T-helper 22 cell (primary cell): ENCODE results near the gene TMEM80.
A peak's percentile ranks its signal among the peaks of the same experiment; 100 is the strongest.

Experiments
- DNase-seq: peaks from one replicate; pipeline ENCODE4 v3.0.0-alpha.2; 2020; ENCODE audit warnings: low read depth

The TMEM80 gene

DNA sequence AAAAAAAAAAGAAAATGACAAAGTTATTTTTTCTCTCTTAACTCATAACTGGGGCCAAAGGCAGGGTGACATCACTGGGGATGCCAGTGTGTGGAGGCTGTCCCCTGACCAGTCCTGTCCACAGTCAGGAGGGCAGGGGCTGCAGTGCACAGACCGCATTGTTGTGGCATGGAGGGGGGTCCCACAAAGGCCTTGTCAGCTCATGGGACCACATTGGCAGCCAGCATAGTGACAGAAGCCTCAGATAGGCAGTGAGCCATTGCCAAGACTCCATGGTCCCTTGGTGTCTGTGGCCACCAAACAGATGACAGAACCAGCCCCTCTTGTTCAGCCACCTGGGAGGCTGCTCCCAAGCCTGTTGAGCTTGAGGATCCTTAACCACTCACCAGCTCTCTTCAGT, 4.1 kb downstream of the TMEM80 start:
- no peak for DNase-seq

DNA sequence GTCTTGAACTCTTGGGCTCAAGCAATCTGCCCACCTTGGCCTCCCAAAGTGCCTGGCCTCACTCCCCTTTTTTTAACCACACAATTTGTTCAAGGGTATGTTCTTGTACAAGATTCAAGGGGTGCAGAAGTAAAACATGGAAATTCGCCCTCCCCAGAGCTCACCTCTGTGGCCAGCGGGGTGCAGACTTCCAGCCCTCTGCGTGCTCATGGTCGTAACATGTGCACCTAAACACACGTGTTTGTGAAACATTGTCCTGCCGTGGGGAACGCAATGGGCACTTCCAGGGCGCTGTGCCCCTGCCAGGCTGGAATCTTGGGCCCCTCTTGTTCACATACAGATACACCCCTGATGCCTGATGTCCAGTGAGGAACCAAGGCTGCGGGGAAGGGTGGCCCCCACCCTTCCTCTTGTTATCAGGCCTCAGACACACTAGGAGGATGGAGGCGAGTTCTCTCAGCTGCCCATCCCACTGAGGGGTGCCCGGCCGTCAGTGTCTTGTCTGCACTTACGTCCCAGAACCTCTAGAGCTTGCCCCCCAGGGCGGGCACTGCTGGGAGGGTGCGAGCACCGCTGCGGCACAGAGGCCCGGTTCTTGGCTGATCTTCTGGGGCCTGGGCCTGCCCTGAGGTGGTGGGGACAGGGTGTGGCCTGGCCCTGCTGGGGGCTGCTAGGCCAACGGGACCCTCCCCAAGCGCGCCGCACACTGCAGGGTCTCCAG, 6.3 kb downstream of the TMEM80 start:
- no peak for DNase-seq

DNA sequence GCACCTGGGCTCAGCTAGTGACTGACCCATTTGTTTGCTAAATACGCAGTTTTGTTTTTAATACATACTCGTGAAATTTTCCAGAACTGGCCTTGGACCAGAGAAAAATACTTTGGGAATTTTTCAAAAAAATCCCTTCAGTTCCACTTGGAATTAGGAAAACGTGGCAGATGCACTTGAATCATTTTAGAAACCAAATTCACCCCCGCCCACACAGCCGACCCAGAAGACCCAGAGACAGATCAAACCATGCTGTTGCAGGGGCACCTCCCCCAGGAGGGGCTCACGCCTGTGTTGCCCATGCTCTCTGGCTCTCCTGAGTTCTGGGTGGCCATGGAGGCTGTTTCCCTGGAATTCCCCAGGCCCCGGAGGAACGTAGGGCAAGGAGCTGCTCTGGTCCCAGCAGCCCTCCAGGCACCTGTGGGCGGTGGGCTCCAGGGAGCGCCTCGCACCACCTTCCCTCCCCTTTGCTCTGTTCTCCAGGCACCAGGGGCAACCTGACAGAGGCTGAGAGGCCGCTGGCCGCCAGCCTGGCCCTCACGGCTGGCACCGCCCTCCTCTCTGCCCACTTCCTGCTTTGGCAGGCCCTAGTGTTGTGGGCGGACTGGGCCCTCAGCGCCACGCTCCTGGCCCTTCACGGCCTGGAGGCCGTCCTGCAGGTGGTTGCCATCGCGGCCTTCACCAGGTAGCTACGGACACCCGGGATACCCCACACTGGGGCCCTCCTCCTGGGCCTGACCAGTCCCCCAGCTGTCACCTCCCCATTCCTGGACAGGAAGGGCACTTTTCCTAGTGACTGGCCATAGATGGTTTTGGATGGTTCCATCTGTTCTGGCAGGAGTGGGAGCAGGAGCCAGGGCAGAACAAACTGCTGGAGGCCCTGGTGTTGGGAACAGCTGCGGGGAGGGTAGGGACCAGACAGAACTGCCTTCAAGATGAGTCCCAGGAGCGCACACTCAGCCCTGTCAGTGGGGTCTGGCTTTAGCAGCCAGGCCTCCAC, 7.1 kb downstream of the TMEM80 start:
- no peak for DNase-seq

DNA sequence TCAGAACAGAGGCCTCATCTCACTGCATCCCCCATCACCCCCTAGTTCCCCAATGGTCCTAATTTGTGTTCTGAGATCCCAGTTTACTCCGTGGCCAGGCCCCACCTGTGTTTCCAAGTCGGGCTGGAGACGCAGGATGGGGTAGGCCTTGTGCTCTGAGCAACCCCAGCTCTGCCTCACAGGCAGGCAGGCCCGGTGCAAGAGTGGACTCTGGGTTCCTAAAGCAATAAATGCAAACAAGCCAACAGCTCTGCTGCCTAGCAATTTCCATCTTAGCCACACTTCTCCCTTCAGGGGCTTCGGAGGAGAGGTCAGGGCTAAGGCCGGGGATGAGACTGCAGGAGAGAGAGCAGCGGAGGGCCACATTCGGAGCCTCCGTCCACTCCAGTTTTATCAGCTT, 7.9 kb downstream of the TMEM80 start:
- no peak for DNase-seq

DNA sequence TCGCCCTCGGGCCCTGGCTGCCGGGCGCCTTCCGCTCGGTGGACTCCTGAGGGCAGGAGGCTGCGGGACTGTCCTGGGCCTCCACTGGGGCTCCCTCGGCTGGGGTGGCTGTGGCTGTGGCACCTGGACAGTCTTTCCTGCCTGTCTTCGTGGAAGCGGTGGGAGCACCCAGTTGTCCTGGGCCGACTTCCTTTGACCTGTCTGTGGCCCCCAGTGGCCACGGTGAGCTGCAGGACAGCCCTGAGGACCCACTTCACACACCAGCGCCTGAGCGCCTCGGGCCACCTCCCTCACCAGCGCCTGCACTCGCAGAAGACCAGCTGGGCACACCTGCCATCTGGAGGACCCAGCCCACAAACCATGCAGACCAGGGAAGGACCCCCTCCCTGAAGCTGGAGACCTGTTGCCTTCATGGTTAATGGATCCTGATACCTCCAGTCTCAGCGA, 8.6 kb downstream of the TMEM80 start:
- DNase-seq: no peak

DNA sequence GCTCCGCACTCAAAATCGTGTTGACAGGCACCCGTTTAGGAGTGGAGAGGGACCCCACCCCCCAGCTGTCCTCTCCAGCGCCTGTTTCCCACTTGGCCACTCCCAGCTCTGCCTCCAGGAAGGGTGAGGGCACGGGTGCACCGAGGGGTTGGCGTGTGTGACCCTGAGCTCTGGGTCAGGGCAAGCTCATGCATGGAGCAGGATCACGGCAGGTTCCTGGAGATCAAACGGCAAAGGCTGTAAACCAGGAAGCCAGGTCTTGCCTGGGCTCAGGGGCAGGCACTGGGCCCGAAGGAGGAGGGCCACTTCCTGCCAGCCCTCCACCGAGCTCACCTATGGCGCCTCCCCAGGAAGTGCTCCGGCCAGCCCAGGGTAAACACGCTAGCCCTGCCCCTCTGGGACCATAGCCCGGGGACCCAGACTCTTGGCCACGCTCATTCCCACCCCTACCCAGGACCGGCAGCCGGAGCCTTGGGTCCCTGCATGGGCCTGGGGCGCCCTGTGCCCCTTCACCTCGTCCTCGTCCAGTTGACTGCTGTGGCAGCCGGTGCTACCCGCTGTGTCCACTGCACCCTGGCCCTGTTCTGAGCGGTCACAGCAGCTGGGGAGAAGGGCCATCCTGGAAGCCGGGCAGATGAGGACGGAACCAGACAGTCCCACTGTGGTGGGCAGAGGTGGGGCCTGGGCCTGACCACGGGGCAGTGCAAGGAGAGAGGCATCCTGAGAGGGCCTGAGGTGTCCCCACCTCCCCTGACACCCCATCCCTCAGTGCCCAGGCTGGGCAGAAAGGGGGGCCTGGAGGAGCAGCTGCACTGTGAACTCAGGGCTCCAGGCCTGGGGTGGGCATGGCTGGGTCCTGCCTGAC, 9.4 kb downstream of the TMEM80 start:
- DNase-seq: no peak

DNA sequence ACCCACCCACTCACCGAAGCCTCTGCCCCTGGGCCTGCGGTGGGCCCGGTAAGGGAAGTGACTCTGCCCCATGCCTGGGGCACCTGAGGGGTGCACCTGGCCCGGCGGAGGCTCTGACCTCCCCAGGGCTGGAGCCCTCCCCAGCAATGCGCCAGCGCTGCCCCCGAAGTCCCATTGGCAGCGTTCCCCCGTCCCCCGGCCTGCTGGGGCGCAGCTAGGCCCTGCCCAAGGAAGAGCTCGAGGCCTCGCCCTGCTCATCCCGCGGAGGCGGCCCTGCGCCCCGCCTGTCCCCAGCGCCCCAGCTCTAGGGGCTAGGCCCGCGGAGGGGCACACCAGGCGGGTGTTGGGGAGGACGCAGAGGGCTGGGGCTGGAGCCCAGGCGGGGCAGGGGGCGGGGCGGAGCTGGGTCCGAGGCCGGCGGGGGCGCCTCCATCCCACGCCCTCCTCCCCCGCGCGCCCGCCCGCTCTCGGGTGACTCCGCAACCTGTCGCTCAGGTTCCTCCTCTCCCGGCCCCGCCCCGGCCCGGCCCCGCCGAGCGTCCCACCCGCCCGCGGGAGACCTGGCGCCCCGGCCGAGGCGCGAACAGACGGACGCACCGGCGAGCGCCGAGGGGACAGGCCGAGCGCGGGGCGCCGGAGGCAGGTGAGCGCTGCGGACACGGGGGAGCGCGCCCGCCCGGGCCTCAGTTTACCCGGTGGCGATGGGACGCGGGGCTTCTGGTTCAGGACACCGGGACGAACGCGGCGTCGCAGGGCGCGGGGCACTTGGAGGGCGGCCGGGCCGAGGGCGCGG, 10.2 kb downstream of the TMEM80 start, which contains the start of gene EPS8L2:
TSS of gene EPS8L2 (plus strand) at position 586 of the 793 bp plus-strand sequence. CDS start 3,177 bp downstream, outside the sequence.
- no peak for DNase-seq

DNA sequence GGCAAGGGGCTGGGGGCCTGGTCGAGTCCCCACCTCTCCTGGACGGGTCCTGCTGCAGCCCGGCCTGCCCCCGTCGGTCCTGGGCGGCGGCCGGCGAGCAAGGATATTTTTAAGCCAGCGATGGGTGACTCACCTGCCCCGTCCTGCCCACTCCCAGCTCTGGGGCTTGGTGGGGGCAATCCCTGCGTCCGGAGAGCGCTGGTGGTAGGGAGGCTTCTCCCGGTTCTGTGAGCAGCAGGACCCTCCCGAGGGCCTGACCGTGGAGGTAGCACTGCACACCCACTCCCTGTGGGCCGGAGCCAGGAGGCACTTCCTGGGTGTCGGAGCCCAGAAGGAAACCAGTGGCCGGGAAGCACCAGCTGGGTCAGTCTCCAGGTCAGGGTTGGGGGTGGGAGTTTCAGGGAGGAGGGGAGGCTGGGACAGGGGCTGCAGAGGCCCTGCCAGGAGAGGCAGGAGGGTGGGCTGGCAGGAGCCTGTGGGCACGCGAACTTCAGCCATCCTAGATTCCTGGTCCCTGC, 10.9 kb downstream of the TMEM80 start:
- no peak for DNase-seq

DNA sequence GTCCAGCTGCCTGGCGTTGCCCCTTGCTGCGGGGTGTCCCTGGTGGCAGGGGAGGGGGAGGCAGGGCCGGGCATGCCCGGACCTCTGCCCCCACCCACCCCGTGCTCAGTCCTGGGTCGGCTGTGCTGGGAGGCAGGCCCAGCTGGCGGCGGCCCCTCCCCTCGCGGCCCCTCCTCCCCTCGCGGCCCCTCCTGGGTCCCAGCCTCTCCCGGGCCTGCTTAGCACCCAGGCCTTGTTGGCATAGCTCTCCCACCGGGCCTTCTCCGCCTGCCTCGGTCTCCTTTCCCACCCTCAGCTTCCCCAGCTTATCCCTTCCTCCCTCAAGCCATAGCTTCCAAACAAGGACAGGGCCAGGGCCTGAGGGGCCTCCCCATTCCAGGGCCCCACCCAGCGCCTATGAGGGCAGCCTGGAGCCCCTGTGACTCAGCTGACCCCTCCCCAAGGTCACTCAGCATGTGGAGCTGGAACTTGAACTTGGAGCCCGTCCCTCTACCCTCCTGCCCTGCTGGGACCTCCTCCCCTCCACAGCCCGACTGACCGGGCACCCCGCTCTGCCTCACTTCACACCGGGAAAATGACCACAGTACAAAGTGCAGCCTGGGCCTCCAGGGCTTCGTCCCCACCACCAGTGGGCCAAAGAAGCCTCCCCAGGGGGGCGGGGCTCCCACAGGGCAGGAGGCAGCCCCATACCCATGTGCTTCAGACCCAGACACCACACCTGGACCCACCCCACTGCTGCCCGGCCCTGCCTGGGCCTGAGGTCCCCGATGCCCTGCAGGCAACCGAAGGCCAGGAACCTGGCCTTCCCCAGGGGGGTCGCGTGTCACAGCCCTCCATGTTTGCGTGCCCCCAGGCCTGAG, 11.6 kb downstream of the TMEM80 start:
- no peak for DNase-seq

DNA sequence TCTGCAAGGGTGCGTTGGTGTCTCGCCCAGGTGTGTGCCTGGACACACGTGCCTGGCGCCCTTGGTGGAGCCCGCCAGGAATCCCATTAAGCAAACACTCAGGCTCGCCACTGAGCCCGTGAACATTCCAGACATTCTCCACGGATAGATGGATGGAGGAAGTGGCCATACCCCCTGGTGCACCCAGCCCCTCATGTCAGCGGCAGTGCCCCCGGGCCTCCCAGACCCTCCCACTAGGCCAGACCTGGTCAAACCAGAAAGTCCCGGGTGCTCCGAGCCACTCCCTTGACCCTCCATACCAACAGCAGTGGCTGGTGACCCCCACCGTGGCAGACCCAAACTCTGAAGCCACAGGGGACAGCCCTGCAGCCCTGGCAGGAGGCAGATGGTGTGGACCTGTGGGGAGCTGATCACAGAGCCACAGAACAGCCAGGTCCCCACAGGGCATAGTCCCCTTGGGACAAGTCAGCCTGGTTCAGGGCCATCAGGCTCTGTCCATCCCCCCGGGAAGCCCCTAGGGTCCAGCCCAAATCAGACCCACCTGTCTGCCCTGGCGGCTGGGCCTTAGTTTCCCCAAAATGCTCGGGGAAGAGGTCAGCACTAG, 12.3 kb downstream of the TMEM80 start:
- DNase-seq: no peak

DNA sequence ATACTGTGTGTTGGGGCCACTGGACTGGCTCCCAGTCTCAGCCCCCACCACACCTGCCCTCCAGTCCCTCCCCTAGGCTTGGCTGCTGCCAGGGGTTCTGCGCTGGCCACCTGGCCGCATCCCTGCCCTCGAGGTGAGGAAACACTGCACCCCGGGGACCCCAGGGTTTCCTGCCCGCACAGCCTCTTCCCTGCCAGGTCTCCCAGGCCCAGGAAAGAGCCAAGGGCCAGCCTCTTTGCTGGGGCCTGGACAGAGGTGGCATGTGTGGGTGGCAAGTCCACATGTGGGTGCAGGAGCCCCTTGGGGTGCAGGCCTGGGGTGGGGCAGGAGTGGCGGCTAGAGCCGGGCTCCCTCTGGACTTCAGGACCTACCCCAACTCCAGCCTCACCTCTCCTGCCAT, 12.9 kb downstream of the TMEM80 start:
- DNase-seq: no peak

DNA sequence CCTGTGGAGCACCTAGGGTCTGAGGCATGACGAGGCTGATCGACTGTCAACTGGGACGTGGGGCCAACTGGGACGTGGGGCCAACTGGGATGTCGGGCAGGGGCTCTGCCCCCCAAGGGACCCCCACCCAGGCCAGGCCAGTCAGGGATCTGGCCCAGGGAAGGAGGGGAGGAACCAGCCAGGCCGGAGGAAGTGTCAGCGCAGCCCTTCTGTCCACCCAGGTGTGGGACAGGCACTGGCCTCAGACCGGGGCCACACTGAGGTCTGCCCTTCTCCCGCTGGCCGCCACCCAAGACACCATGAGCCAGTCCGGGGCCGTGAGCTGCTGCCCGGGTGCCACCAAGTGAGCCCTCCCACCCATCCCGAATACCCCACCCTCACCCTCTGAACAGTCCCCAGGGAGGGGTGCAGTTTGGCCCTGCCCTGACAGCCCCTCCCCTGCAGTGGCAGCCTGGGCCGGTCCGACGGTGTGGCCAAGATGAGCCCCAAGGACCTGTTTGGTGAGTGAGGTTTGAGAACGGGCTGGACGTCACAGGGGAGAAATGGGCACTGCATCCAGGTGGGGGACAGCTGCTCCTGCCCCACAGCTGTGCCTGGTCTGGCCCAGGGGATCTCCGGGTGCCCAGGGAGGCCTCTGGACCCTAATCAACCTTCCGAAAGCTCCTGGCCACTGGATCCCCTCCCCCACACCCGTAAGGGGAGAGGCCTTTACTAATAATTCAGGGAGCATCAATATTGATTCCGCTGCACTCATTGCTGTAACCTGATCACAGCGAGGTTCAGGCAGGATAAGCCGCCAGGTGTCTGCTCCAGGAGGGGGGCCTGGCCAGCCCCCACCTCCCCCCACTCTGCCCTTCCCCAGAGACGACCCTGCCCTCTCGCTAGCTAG, 13.7 kb downstream of the TMEM80 start:
- DNase-seq: no peak

DNA sequence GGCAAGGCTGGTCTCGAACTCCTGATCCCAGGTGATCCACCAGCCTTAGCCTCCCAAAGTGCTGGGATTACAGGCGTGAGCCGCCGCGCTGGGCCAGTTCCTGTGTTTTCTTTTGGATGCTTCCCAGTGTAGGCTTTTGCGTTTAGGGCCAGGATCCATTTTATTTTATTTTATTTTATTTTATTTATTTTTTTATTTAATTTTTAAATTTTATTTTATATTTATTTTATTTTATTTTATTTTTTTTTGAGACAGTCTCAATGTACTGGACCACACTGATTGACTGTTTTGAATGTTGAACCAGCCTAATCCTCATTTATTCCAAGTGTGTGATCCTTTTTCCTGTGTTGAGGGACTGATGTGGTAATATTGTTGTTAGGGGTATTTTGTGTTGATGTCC, 18.8 kb downstream of the TMEM80 start:
- DNase-seq: no peak

DNA sequence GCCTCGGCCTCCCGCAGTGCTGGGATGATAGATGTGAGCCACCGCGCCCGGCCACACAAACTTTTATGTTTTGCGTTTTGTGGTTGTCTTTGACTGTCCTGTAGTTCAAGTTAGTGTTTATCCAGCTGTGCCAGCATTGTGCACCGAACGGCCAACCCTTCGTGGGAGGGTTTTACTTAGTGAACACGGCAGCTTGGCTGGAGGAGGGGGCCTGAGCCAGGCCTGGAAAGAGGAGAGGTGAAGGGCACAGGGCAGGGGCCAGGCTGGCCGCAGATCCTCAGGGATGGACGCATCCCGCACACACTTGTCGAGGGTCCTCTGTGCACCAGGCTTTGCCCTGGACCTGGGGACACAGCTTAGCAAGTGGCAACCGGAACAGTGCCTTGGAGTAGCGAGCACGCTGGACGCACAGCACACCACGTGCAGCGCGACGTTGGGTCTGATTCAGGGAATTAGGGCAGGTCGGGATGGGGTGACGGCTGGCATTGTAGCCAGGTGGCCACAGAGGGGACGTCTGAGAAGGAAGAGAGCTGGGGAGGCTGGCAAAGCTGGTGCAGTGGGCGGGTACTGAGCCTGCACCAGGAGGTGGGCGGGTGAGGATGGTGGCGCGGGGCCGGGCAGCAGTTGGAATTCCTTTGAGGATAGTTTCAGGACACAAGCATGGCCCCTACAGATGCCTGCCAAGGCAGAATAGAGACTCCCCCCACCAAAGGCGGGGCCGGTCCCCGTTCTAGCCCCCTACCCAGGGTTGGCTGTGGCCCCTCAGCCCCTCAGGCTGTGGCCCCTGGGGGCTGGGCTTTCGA, 23.8 kb downstream of the TMEM80 start:
- no peak for DNase-seq

DNA sequence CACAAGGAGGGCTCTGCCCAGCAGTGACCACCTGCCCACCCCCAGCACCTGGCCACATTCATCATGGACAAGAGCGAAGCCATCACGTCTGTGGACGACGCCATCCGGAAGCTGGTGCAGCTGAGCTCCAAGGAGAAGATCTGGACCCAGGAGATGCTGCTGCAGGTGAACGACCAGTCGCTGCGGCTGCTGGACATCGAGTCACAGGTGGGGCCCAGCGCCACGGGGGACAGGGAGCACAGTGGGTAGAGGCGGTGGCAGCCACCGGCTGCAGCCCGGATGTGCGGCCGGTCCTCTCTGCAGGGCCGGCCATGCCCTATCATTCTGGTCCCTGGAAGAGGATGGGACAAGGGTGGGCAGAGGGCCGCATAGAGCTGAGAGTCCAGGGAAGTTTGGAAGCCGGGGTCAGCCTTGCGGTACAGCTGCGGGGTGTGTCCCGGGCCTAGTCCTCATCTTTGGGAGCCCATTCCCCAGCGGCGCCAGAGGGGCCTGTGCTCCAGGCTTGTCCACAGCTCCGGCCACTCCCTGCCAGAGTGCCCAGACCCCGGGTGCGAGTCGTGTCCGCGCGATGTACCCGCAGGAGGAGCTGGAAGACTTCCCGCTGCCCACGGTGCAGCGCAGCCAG, 24.5 kb downstream of the TMEM80 start:
- DNase-seq: no peak

DNA sequence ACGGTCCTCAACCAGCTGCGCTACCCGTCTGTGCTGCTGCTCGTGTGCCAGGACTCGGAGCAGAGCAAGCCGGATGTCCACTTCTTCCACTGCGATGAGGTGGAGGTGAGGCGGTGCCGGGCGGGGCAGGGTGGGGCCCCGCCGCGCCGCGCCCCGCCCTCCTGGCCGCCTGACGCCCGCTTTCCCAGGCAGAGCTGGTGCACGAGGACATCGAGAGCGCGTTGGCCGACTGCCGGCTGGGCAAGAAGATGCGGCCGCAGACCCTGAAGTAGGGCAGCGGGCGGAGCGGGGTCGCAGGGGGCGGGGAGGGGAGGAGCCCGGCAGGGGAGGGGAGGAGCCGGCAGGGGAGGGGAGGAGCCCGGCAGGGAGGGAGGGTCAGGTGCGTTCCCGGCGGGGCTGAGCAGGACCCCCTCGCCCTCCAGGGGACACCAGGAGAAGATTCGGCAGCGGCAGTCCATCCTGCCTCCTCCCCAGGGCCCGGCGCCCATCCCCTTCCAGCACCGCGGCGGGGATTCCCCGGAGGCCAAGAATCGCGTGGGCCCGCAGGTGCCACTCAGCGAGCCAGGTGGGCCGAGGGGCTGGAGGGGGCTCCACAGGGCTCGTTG, 25.1 kb downstream of the TMEM80 start:
- DNase-seq: peak; percentile 55

DNA sequence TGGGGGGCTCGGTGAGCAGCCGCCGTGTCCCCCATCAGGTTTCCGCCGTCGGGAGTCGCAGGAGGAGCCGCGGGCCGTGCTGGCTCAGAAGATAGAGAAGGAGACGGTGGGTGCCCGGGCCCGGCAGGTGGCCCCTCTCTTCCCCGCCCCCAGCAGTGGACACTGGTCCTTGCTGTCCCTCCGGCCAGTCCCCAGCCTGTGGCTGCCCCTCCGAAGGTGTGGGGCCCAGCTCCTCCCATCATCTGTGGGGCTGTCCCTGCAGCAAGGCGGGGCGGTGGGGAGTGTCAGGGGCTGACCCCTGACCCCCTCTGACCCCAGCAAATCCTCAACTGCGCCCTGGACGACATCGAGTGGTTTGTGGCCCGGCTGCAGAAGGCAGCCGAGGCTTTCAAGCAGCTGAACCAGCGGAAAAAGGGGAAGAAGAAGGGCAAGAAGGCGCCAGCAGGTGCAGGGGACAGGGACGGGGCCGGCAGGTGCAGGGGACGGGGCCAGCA, 25.7 kb downstream of the TMEM80 start:
- no peak for DNase-seq
